Panc1 (cell line): Measurements from ENCODE around the gene MAGI1. TPM values are rescaled to one million over a fixed set of nuclear protein-coding genes. Genes with fewer than 3 reads are reported as not detected.

Experiments
- ATAC-seq: fragments of 200-7000 bp; cut with Tn5 transposase; 2 replicates; pipeline ENCODE4 v1.9.1; 2020; ENCODE audit warnings: mild to moderate bottlenecking, moderate library complexity
- BruUV-seq: library from RNA; stranded (reverse); fragments of 400-500 nt; replicated peaks from 2 replicates; lab custom pipeline; 2021; lab: Mats Ljungman, UMichigan
- CTCF ChIA-PET: fragments of 300-600 bp; sonication (Branson Sonifier 250); formaldehyde crosslinking; loops from one replicate; lab custom pipeline; 2022; ENCODE audit warnings: antibody characterized with exemption; lab: Charles Lee
- POLR2A ChIA-PET: fragments of 300-600 bp; sonication (Branson Sonifier 250); formaldehyde crosslinking; loops from one replicate; lab custom pipeline; 2022; ENCODE audit warnings: antibody characterized with exemption; lab: Charles Lee
- DNase-seq: peaks from one replicate; pipeline ENCODE4 v3.0.0-alpha.2; 2010; ENCODE audit warnings: low read depth, low spot score
- H3K27ac ChIP-seq: 2 replicates; pipeline ENCODE4 v1.5.1; 2011; ENCODE audit warnings: mild to moderate bottlenecking, low read length, inconsistent platforms
- H3K27me3 ChIP-seq: fragments of 200-500 bp; sonication (Bioruptor generic); 2 replicates; pipeline ENCODE4 v1.6.0; 2014; ENCODE audit warnings: low read length, inconsistent platforms; ENCODE audit not compliant: control insufficient read depth, insufficient read depth
- H3K36me3 ChIP-seq: fragments of 200-500 bp; sonication (Bioruptor generic); 2 replicates; pipeline ENCODE4 v1.5.1; 2014; ENCODE audit warnings: inconsistent platforms, mild to moderate bottlenecking, low read length, moderate library complexity; ENCODE audit not compliant: control insufficient read depth, insufficient read depth
- H3K4me1 ChIP-seq: 2 replicates; pipeline ENCODE4 v1.5.1; 2011; ENCODE audit warnings: inconsistent platforms, mild to moderate bottlenecking, low read length, moderate library complexity; ENCODE audit not compliant: control insufficient read depth, insufficient read depth
- H3K4me3 ChIP-seq, 2 experiments: 2 replicates each; pipeline ENCODE4 v1.5.1; 2011 to 2012; ENCODE audit warnings: low read depth in 2 of 2, low read length in 2 of 2, mild to moderate bottlenecking in 2 of 2, inconsistent platforms in 1 of 2, moderate library complexity in 1 of 2
- H3K9me3 ChIP-seq: fragments of 200-500 bp; sonication (Bioruptor generic); 2 replicates; pipeline ENCODE4 v1.5.1; 2014; ENCODE audit warnings: low read depth, mild to moderate bottlenecking, inconsistent platforms, low read length, moderate library complexity; ENCODE audit not compliant: control insufficient read depth, insufficient read depth
- CTCF ChIP-seq: fragments of 450-650 bp; IDR thresholded peaks from 2 replicates; pipeline ENCODE4 v1.5.1; 2017; ENCODE audit warnings: mild to moderate bottlenecking
- POLR2AphosphoS5 ChIP-seq: IDR thresholded peaks from 2 replicates; pipeline ENCODE4 v1.6.1; 2012; ENCODE audit warnings: mild to moderate bottlenecking, low read depth, low read length, moderate library complexity
- SIN3A ChIP-seq: IDR thresholded peaks from 2 replicates; pipeline ENCODE4 v1.6.1; 2012; ENCODE audit warnings: low read depth, mild to moderate bottlenecking, low read length, moderate library complexity, borderline replicate concordance; ENCODE audit not compliant: insufficient read depth
- TCF7L2 ChIP-seq: IDR thresholded peaks from 2 replicates; pipeline ENCODE4 v1.6.1; 2011; ENCODE audit warnings: mild to moderate bottlenecking, low read depth, low read length, inconsistent platforms
- in situ Hi-C: cut with HindIII; loops from 2 replicates; pipeline ENCODE4 v1.10.0; 2016; ENCODE audit warnings: low sequenced_read_pairs, low pct_unique_long_range_greater_than_20kb
- intact Hi-C: fragments of 100-400 bp; cut with micrococcal nuclease; formaldehyde crosslinking; loops from one replicate; pipeline ENCODE4 v1.10.0; 2022; ENCODE audit not compliant: unreplicated experiment
- total RNA-seq: library from RNA; stranded (reverse); gene quantifications from one replicate; pipeline ENCODE4 v1.2.1, GENCODE V29; 2021; ENCODE audit not compliant: unreplicated experiment
- TF ChIP-seq, protein P1 (sequence below), 2 experiments: IDR thresholded peaks; 2 replicates each; pipeline ENCODE4 v1.6.1; 2011 to 2012; ENCODE audit warnings: low read depth in 2 of 2, control low read depth in 1 of 2, low read length in 1 of 2, mild to moderate bottlenecking in 1 of 2, moderate library complexity in 1 of 2; ENCODE audit not compliant: insufficient read depth in 1 of 2

MAGI1 gene
- total RNA-seq, 1 experiment from 2014 or later, result 9.5 TPM

- ATAC-seq, result no peak
- Histone ChIP-seq H3K27me3 (no peaks in the 10 kb centered on the region), H3K4me3 (no peak overlapping the region), H3K9me3 (no peaks in the 10 kb centered on the region), H3K4me1 (no peaks in the 10 kb centered on the region), H3K36me3 (no peaks in the 10 kb centered on the region), H3K27ac (no peak overlapping the region)
- DNase-seq, result no peak
- in situ Hi-C loops (no loop called here), intact Hi-C loops (no loop called here)
- ChIA-PET CTCF (no interaction called here), POLR2A (no interaction called here)
- TF ChIP-seq SIN3A (no peak), CTCF (no peak), TCF7L2 (no peak), POLR2AphosphoS5 (no peak)
- TF ChIP-seq, protein P1, sequence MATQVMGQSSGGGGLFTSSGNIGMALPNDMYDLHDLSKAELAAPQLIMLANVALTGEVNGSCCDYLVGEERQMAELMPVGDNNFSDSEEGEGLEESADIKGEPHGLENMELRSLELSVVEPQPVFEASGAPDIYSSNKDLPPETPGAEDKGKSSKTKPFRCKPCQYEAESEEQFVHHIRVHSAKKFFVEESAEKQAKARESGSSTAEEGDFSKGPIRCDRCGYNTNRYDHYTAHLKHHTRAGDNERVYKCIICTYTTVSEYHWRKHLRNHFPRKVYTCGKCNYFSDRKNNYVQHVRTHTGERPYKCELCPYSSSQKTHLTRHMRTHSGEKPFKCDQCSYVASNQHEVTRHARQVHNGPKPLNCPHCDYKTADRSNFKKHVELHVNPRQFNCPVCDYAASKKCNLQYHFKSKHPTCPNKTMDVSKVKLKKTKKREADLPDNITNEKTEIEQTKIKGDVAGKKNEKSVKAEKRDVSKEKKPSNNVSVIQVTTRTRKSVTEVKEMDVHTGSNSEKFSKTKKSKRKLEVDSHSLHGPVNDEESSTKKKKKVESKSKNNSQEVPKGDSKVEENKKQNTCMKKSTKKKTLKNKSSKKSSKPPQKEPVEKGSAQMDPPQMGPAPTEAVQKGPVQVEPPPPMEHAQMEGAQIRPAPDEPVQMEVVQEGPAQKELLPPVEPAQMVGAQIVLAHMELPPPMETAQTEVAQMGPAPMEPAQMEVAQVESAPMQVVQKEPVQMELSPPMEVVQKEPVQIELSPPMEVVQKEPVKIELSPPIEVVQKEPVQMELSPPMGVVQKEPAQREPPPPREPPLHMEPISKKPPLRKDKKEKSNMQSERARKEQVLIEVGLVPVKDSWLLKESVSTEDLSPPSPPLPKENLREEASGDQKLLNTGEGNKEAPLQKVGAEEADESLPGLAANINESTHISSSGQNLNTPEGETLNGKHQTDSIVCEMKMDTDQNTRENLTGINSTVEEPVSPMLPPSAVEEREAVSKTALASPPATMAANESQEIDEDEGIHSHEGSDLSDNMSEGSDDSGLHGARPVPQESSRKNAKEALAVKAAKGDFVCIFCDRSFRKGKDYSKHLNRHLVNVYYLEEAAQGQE (IDR thresholded peaks at IDR 0.05; ENCODE audit: insufficient read depth in 1 of 2, low read depth in 2 of 2, low read length in 1 of 2), result no peak
- no TSS peak for BruUV-seq
Observed at GRCh38 chr3:65409176-65409569, 629.5 kb downstream of the MAGI1 start.

- no peak for TF ChIP-seq SIN3A
- TF ChIP-seq, protein P1 (IDR thresholded peaks at IDR 0.05; ENCODE audit: insufficient read depth in 1 of 2, low read depth in 2 of 2, low read length in 1 of 2), result no peak
- no peak for TF ChIP-seq TCF7L2
- no peak for TF ChIP-seq CTCF
- no peak for TF ChIP-seq POLR2AphosphoS5
Observed at GRCh38 chr3:65408531-65409175, 630.1 kb downstream of the MAGI1 start.

More at GRCh38 chr3:65408531-65409175, 630.1 kb downstream of the MAGI1 start:
- H3K36me3 ChIP-seq, result no peaks in the 10 kb centered on the region
- no peaks in the 10 kb centered on the region for H3K27me3 ChIP-seq
- ChIA-PET CTCF (no interaction called here), POLR2A (no interaction called here)
- H3K4me1 ChIP-seq, result no peaks in the 10 kb centered on the region
- DNase-seq, result no peak
- BruUV-seq, result no TSS peak
- no peak overlapping the region for H3K4me3 ChIP-seq
- no peaks in the 10 kb centered on the region for H3K9me3 ChIP-seq
- no peak overlapping the region for H3K27ac ChIP-seq
- in situ Hi-C loops (no loop called here), intact Hi-C loops (no loop called here)
- no peak for ATAC-seq
